Smooth muscle cell (in vitro differentiated cells): Measurements from ENCODE around the gene CAB39. TPM values are rescaled to one million over a fixed set of nuclear protein-coding genes. Genes with fewer than 3 reads are reported as not detected.
A peak's percentile ranks its signal among the peaks of the same experiment; 100 is the strongest.

Source experiments
- DNase-seq: peaks from one replicate; lab custom pipeline; 2025; ENCODE audit not compliant: unreplicated experiment; lab: John Stamatoyannopoulos, UW
- H2AFZ ChIP-seq: fragments of 200-600 bp; sonication (generic); 2 replicates; pipeline ENCODE4 v1.6.0; 2016; ENCODE audit warnings: antibody characterized with exemption, low read depth, mild to moderate bottlenecking
- H3F3A ChIP-seq: fragments of 200-600 bp; sonication (generic); 2 replicates; pipeline ENCODE4 v1.6.0; 2017; ENCODE audit warnings: antibody characterized with exemption, low read depth
- H3K27ac ChIP-seq: fragments of 200-600 bp; sonication (generic); 2 replicates; pipeline ENCODE4 v1.5.1; 2016; ENCODE audit warnings: low read depth, mild to moderate bottlenecking
- H3K27me3 ChIP-seq: fragments of 200-600 bp; sonication (generic); 2 replicates; pipeline ENCODE4 v1.6.1; 2016; ENCODE audit warnings: low read depth, mild to moderate bottlenecking
- H3K36me3 ChIP-seq: fragments of 200-600 bp; sonication (generic); 2 replicates; pipeline ENCODE4 v1.5.1; 2016; ENCODE audit warnings: low read depth
- H3K4me1 ChIP-seq: fragments of 200-600 bp; sonication (generic); 2 replicates; pipeline ENCODE4 v1.5.1; 2016; ENCODE audit warnings: low read depth
- H3K4me2 ChIP-seq: fragments of 200-600 bp; sonication (generic); 2 replicates; pipeline ENCODE4 v1.6.0; 2016; ENCODE audit warnings: mild to moderate bottlenecking
- H3K4me3 ChIP-seq: fragments of 200-600 bp; sonication (generic); 2 replicates; pipeline ENCODE4 v1.5.1; 2016; ENCODE audit warnings: mild to moderate bottlenecking
- H3K79me2 ChIP-seq: fragments of 200-600 bp; sonication (generic); 2 replicates; pipeline ENCODE4 v1.6.0; 2016; ENCODE audit warnings: low read depth, mild to moderate bottlenecking
- H3K9ac ChIP-seq: fragments of 200-600 bp; sonication (generic); 2 replicates; pipeline ENCODE4 v1.6.0; 2016; ENCODE audit warnings: low read depth
- H3K9me3 ChIP-seq: fragments of 200-600 bp; sonication (generic); replicated peaks from 2 replicates; pipeline ENCODE4 v1.5.1; 2016; ENCODE audit warnings: low read depth
- H4K20me1 ChIP-seq: fragments of 200-600 bp; sonication (generic); 2 replicates; pipeline ENCODE4 v1.6.0; 2016; ENCODE audit warnings: low read depth
- WGBS: methylation state at CpG from one replicate; pipeline ENCODE4 v1.1.7; 2016; ENCODE audit warnings: low lambda C conversion rate; 5-methylcytosine and 5-hydroxymethylcytosine counted together
- polyA plus RNA-seq: library from polyadenylated mRNA; unstranded; fragments of >200 nt; fragmentation: Nextera tagmentation; extraction: Ambion mirVana; gene quantifications from 2 replicates; pipeline ENCODE4 v1.2.1, GENCODE V29; 2016
- total RNA-seq: library from RNA; depleted of rRNA; stranded (reverse); fragments of >200 nt; gene quantifications from 2 replicates; pipeline ENCODE4 v1.2.3, GENCODE V29; 2014
- TF ChIP-seq, protein P1 (sequence below): fragments of 200-600 bp; sonication (generic); IDR thresholded peaks from 2 replicates; pipeline ENCODE4 v1.5.1; 2017; ENCODE audit warnings: borderline replicate concordance, mild to moderate bottlenecking, antibody characterized with exemption; ENCODE audit not compliant: insufficient read depth, poor library complexity, severe bottlenecking

CAB39 gene
- total and polyA plus RNA-seq, 2 experiments from 2014 or later, result 21.7 to 62.4 TPM

DNA sequence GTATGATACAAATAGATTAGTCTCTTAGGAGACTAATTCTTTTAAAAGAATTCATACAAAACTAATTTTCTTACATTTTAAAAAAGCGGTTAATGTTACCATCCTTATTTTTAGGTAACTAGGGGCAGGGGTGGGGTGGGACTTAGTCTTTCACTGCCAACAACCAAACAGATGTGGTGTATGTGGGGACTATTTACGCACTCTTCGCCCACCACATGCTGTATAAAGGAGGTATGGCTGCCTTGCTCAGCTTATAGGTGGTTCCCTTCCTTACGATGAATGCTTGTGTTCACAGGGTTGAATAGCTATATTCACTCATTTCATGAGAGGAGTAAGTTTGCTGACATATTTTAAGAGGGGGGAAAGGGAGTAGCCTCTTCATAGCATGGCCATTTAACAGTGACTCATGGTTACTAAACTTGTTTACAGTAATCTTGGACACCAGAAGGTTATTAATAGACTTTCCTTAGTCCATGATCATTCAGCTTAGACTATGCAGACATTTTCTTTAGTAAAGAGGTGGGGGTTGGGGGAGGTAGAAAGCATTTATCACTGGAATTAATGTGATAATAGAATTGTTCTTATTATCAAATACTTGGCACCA, 61.8 kb downstream of the CAB39 start:
- Histone ChIP-seq H2AFZ (no peak overlapping the region), H3K4me3 (no peak overlapping the region), H3K36me3 (no peaks in the 10 kb centered on the region), H3K4me1 (no peaks in the 10 kb centered on the region), H3K27ac (peak overlapping the region; percentile 92), H3K4me2 (peak overlapping the region; percentile 64), H3K27me3 (no peaks in the 10 kb centered on the region), H3K9ac (peak overlapping the region; percentile 50), H4K20me1 (peaks cover 4% of the 10 kb centered on the region), H3K9me3 (no peaks in the 10 kb centered on the region), H3F3A (no peaks in the 10 kb centered on the region), H3K79me2 (peaks cover 47% of the 10 kb centered on the region)
- TF ChIP-seq, protein P1, sequence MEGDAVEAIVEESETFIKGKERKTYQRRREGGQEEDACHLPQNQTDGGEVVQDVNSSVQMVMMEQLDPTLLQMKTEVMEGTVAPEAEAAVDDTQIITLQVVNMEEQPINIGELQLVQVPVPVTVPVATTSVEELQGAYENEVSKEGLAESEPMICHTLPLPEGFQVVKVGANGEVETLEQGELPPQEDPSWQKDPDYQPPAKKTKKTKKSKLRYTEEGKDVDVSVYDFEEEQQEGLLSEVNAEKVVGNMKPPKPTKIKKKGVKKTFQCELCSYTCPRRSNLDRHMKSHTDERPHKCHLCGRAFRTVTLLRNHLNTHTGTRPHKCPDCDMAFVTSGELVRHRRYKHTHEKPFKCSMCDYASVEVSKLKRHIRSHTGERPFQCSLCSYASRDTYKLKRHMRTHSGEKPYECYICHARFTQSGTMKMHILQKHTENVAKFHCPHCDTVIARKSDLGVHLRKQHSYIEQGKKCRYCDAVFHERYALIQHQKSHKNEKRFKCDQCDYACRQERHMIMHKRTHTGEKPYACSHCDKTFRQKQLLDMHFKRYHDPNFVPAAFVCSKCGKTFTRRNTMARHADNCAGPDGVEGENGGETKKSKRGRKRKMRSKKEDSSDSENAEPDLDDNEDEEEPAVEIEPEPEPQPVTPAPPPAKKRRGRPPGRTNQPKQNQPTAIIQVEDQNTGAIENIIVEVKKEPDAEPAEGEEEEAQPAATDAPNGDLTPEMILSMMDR, result no peak
- DNase-seq, result no peak
- 85% methylated on average over 4 of the region's 4 CpGs for WGBS

DNA sequence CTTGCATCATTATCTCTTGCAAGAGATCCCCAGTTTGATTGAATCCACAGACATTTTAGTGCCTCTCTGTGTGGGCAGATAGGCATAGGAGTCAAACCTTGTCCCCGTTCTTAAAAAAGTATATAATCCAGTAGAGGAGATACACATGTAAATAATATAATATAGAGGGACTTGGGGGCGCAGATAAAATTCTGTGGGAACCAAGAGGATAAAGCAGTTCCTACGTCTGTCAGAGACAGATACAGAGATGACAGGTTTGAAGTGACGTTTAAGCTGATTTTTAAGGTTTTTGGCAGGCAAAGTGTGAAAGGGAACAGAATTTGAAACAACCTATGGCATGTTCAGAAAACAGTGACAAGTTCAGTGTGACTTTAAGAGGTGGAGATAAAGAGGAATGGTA, 63.1 kb downstream of the CAB39 start:
- no peak overlapping the region for H2AFZ ChIP-seq
- no peak overlapping the region for H3K9ac ChIP-seq
- no peaks in the 10 kb centered on the region for H3K36me3 ChIP-seq
- TF ChIP-seq, protein P1, result no peak
- H3K4me2 ChIP-seq, result no peak overlapping the region
- peaks cover 2% of the 10 kb centered on the region for H4K20me1 ChIP-seq
- H3F3A ChIP-seq, result no peaks in the 10 kb centered on the region
- H3K27me3 ChIP-seq, result no peaks in the 10 kb centered on the region
- 91% methylated on average over 4 of the region's 4 CpGs for WGBS
- peaks cover 53% of the 10 kb centered on the region for H3K79me2 ChIP-seq
- H3K4me1 ChIP-seq, result no peaks in the 10 kb centered on the region
- no peaks in the 10 kb centered on the region for H3K9me3 ChIP-seq
- peak overlapping the region; percentile 92 for H3K27ac ChIP-seq
- no peak for DNase-seq
- H3K4me3 ChIP-seq, result no peak overlapping the region

DNA sequence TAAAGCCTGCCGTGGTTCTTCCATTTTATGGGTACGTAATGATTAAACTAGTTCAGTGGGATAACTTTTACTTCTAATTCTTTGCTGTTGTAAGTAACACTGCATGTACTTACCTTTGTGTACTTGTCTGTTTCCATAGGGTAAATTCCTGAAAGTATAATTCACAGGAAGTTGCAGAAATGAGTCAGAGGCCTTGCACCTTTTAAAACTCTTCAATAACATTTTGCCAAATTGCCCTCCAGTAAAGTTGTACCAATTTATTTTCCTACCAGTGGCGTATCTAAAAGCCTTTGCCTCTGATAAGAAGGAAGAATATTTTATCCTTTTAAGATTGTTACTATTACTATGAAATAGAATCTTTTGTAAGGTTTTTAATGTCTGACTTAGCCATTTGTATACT, 65.1 kb downstream of the CAB39 start:
- TF ChIP-seq, protein P1, result no peak
- H3K27ac ChIP-seq, result peak overlapping the region; percentile 92
- no peaks in the 10 kb centered on the region for H3K4me1 ChIP-seq
- no peak overlapping the region for H3K4me3 ChIP-seq
- peaks cover 4% of the 10 kb centered on the region for H3F3A ChIP-seq
- H2AFZ ChIP-seq, result no peak overlapping the region
- H3K36me3 ChIP-seq, result no peaks in the 10 kb centered on the region
- peaks cover 55% of the 10 kb centered on the region for H3K79me2 ChIP-seq
- H3K9ac ChIP-seq, result peak overlapping the region; percentile 44
- 75% methylated on average over 3 of the region's 3 CpGs for WGBS
- DNase-seq, result no peak
- H3K4me2 ChIP-seq, result peak overlapping the region; percentile 25
- no peaks in the 10 kb centered on the region for H4K20me1 ChIP-seq
- H3K27me3 ChIP-seq, result no peaks in the 10 kb centered on the region
- H3K9me3 ChIP-seq, result no peaks in the 10 kb centered on the region

DNA sequence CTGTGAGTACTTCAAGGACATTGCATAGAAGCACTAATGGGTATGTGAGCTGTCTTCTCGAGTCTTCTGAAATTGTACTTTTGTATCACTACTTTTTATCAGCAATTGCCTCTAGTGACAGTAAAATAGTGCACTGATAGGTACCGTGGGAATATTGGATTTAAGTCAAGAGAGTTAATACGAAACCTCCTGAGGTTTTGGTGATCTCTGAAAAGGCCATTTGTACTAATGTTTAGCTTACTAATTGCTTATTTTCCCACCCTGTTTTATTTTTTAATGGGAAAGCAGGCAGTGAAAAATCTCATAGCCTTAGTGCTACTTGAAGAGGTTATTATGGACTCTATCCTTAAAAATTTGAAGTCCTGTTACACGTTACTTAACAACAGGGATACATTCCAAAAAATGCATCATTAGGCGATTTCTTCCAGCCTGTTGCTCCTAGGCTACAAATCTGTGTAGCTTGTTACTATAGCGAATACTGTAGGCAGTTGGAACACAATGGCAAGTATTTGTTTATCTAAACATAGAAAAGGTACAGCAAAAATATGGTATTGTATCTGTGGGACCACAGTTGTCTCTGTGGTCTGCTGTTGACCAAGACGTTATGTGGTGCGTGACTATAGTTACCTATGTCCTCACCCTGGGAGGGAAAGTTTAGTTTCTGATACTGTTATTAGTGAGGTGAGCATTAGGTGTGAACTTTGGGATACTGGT, 65.9 kb downstream of the CAB39 start:
- H3K27me3 ChIP-seq, result no peaks in the 10 kb centered on the region
- no peak for DNase-seq
- H3F3A ChIP-seq, result peaks cover 4% of the 10 kb centered on the region
- H3K36me3 ChIP-seq, result no peaks in the 10 kb centered on the region
- WGBS, result 91% methylated on average over 8 of the region's 8 CpGs
- peak overlapping the region; percentile 42 for H3K9ac ChIP-seq
- no peak overlapping the region for H3K4me2 ChIP-seq
- H3K4me3 ChIP-seq, result no peak overlapping the region
- no peaks in the 10 kb centered on the region for H3K9me3 ChIP-seq
- no peak overlapping the region for H2AFZ ChIP-seq
- no peaks in the 10 kb centered on the region for H4K20me1 ChIP-seq
- TF ChIP-seq, protein P1, result no peak
- H3K79me2 ChIP-seq, result peaks cover 60% of the 10 kb centered on the region
- H3K4me1 ChIP-seq, result no peaks in the 10 kb centered on the region
- peak overlapping the region; percentile 92 for H3K27ac ChIP-seq
